HG03196 (cell line): ENCODE measurements around the gene SORCS2.

Source experiments
- ATAC-seq: cut with Tn5 transposase; IDR thresholded peaks from one replicate; pipeline ENCODE4 v1.9.1; 2021; ENCODE audit not compliant: unreplicated experiment

SORCS2 gene

DNA sequence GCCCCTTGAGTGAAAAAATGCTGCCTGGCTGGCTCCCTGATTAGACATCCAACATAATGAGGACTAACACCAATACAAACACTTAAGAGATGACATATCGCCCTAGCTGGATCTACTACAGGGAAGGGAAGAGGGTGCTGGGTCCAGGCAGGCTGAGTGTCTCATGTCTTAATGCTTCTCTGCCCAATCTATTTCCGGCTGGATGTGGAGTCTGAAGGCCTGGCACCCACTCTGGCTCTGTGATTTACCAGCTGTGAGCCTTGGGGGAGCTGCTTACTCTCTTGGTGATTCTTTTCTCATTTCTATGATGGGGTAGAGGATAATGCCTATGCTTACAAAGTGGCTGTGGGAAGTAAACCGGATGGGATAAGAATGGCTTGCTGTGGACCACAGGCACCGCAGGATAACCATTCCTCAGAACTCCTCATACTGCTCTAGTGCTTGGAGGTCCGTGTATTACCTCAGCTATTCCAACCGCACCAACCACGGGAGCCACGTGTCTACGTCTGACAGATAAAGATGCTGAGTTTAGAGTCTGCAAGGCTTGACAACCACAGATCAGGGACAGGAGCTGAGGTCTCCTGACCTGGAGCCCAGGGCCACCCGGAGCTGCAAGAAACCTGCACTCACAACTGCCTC is 585.7 kb downstream of the SORCS2 start:
- no peak for ATAC-seq

DNA sequence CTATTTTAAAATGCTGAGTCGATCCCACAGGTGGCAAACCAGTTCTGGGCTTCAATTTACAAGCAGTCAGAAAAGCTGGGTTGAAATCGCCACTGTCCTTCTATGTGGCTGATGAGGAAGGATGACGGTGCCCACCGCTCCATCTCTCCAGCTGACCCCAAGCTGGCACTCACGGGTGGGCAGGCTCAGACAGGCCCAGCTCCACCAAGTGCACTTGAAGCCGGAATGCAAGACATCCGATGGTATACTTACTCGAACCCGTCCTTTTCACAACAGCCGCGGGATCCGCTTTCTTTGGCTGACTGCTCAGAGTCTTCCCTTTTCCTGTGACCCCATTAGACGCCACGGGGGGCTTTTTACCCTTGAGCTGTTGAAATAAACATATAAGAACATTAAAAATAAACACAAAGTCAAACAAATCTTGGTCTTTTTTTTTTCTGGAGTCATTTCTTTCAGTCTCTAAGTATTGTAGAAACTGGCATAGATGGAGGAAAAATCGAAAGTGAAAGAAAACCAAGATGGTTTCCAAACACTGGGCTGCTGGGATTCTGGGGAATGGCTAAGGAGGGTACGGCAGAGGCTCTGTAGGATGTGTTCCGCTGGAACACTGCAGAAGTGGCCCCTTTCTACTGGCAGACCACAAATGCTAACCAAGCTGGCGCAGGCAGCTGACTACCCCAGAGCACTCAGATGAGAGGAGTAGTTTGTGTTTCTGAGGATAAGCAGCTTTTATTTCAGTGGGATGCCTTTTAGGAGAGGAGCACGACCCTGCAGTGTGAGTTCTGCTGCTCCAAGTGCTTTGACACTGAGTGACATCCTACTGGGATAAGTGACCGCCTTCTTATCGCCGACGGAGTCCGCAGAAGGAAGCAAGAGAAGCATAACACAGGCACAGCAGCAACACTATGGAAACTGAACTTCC is 586.4 kb downstream of the SORCS2 start:
- ATAC-seq: no peak

DNA sequence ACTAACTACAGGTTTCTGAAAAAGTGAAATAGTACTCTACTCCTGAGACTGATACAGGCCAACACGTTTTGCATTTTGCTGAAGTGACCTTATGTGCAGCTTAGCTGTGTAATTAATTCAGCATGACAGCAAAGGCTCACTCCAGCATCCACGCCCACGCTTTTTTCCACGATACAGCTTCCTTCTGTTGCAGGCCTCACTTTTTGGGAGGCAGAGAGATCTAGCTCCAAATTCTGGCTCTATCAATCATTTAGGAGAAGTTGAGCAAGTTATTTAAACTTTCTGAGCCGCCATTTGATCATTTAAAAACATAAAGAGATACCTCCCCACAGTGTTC is 587.1 kb downstream of the SORCS2 start:
- no peak for ATAC-seq

DNA sequence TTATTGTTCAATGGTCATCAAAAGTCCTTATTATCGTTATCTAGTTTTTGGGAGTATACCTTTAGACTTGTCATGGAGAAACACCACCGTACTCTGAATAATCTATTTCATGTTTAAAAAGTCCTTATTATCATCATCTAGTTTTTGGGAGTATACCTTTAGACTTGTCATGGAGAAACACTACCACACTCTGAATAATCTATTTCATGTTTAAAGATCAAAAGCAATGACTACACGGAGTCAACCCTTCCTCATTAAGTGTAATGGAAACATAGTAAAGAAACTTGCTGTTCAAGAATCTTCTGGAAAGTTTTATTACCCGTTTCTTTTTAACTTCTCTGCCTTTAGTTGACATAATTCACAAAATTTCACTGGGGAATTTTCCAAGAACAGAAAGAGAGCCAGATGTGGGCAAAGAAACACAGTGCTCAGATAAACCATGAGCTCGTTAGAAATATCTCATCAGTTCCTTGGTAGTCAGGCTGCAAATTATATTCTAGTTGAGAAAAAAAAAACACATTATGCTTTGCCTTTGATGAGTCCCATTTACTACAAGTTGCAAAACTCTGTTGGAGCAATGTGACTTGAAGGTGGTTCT is 588.5 kb downstream of the SORCS2 start:
- ATAC-seq: no peak

DNA sequence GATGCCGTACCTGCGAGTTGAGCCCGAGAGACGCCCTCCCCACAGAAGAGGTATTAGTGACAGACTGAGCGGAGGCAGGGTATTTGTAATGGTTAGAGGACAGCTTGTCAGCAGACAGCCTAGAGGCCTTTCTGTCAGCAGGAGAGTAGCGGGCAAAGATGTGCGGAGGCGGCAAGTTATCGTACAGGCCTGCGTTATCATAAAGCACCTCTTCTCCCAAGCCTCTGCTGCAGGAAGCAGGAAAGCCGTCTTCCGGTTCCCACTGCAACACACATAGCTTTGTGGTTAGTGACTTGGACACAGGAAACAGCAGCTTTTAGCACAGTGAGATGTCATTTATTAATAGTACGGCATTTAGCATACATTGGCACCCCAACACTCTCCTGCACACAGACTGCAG is 589.0 kb downstream of the SORCS2 start:
- ATAC-seq: no peak

DNA sequence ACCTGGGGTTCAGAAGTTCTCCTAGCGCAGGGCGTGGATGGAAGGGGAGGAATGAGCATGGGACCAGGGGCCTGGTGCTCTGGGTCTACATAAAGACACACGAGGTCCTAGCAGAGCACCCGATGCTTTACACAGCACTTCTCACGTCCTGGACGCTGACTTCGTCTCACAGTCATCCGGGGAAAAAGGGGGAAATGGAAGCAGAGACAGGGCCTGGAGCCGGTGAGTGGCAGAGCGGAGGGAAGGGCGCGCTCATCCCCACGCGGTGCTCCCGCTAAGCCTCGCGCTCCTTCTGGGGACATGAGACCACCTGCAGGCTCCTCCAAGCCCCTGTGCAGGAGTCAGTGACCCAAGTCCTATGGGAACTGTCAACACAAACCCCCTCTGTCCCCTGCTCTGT is 589.7 kb downstream of the SORCS2 start:
- ATAC-seq: no peak

DNA sequence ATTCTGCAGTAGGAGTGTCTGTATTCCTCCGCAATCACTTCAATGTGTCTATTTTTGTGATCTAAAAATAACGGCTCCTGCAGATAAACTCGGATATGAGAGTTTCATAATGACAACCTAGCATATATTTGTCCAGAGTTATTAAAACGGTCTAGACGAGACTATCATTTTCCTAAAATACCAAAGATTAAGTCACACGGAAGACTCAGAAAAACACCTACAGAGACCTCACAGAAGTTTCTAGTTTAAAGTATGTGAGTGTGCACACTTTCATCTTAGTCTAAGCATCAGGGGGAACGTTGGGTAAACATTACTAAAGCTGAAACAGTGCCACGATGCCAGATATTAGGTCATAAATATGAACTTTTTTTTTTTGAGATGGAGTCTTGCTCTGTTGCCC is 590.4 kb downstream of the SORCS2 start:
- no peak for ATAC-seq

DNA sequence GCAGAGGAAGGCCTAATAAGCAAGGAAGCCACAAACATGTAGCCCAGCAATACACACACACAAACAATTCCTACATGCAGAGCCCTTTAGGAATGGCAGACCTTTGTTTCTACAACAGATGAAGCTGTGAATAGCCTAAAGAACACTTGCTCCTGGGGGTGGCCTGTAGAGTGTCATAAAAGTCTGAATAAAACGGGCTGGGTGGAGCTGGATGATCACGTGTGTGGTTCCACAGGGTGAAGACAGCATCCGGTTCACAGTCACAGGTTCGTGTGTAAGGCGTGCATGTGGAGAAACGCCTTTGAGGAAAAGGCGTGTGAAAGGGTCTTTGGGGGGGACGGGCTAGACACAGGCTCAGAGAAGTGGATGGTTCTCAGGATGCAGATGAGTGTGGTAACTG is 591.2 kb downstream of the SORCS2 start:
- ATAC-seq: no peak

DNA sequence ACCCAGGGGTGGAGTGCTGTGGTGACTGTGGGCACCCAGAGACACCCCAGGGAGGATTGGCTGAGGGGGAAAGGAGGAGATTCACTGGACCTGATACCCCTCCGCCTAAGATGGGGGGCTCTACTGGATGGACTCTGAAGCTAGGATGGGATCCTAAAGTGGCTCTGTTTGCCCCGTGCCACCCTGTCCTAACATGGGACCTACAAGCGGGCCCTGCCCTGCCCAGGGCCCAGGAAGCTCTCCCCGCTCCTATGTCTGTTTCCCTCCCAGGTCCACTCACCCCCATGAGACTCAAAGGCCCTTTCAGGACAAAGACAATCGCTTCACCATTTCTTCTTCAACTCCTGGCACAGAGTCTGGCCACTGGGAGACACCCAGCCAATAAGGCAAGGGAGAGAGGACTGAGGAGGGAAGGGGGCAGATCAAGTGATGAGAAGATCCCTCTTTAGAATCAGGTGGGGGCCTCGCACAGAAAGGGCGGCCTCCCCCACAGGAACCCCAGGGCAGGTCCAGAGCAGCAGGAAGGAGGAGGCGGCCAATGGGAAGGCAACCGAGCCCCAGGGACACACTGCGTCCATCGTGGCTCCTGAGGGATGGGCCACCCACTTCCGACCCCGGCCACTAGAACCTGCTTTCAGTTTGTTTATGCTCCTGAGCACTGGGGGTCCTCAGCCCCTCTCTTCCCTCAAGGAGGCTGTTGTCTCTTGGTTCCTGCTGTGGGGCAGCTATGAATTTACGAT is 592.0 kb downstream of the SORCS2 start:
- no peak for ATAC-seq

DNA sequence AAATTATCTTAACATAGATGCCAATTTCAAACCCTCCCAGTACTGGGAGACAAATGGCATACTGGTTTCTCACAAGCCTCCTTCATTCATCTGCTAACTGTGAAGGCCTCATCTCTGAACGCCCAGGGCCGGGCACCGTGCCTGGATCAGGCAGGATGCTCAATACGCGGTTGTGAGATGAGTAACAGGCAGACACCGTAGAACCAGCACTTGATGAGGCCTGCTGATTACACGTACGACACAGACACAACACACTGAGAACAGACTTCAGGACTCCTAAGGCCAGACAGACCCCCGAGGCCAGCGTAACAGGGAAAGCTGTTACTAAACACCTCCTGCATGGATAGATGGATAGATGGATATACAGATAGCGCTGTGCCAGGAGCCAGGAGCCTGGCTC is 592.7 kb downstream of the SORCS2 start:
- ATAC-seq: no peak

DNA sequence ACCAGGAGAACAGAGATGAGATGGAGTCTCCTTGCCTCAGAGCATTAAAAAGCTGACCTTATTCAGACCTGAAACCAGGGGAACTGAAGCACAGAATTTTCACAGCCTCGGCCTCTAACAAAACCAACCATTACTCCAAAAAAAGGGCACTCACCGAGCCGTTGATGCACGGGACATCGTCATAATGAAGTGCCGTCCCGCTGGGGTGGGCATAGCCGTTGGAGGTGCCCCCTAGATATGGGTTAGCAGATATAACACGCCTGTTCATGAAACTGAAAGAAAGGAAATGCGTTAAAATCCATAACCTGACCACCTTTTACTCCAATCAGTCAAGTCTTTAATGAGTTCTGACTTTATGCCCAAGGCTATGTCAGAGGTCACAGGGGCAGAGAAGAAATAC is 593.7 kb downstream of the SORCS2 start:
- no peak for ATAC-seq

DNA sequence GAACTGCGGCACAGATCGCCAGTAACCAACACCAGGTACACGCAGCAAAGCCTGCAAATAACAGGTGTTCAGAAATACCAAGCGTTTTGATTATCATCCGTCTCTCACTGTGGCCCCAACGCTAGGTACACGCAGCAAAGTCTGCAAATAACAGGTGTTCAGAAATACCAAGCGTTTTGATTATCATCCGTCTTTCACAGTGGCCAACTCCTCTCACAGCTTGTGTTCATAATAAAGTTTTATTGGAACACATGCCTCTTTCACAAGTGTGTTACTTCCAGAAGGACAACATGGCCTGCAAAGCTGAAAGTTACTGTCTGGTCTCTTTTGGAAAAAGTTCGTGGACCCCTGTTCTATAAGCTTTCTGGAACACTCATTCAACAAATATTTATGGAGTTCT is 594.2 kb downstream of the SORCS2 start:
- no peak for ATAC-seq

DNA sequence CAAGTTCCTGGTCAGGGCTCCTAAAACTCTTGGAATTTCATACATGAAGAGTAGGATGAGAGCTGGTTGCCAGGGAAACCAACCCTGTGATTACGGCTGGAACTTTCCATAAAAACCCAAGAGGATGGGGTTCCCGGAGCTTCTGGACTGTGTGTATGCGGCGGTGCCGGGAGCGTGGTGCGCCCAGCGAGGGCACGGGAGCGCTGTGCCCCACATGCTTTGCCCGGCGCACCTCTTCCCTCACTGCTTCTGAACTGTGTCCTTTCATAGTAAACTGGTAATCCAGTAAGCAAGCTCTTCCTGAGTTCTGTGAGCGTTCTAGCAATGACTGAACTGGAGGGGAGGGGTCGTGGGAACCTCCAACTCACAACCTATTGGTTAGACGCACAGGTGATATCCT is 594.7 kb downstream of the SORCS2 start:
- ATAC-seq: no peak

DNA sequence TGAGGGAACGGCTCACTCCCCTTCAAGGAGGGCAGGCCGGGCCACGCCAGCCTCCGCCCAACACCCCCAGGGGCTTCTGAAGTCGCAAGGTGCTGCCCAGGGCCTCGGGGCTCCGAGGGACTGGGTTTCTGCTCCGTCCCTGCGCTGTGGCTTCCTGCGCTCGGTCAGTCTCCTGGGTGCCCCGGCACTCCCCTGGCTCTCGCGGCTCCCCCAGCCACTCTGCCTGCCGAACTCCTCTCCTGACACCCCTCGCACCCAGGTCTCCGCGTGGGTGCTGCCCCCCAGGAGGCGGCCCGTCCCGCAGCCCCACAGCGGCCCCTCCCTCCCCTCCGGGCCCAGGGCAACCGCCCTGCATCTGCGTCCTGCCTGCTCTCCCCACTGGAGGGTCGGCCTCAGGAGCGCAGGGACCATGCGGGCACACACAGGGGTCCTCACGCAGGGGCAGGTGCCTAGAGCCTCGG is 595.4 kb downstream of the SORCS2 start:
- ATAC-seq: no peak

DNA sequence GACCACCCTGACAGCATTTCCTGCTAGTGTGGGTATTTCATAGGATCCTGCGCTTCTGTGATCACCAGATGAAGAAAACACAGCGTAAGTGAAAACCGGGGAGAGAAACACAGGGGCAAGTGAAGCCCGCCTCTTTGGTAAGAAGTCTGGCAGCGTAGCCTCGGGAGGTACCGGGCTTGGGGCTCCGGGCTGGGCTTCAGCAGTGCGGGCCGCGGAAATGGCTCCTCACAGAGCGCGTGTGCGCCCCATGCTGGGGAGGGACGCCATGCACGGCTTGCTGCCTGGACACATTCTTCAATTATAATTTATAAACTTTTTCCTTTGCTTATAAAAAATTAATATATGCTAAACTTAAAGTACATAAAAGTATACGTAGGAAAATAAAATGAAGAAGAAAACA is 595.9 kb downstream of the SORCS2 start:
- ATAC-seq: no peak

DNA sequence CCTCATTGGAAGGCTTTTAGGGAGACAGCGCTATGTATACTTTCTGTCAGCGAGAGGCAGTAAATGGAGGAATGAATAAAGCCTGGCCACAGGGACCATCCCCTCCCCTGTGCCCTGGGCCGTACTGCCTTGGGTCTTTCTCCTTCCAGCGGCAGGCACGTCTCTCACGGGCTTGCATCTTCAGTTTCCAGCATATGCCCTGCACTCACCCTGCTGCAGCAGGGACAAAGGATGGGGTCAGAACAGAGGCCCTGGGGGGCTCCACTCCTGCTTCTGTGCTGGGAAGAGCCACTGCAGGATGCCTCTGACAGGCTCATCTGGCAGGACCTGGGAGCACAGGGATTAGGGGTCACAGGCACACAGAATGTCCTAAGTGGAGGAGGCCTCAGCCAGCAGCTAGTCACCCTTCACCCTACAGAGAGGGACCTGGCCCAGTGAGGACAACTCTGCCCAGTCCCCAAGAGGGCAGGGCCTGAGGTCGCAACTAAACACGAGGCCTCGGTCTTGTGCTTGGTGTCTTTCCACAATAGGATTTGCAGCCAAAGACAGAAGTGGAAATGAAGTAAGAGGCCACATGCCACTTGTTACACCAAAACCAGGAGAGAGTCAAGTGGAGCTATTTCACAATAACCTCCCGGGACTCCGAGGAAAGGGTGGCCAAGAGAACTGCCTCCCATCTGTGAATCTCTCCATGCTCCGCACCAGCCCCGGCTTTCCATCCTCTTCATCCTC is 596.5 kb downstream of the SORCS2 start:
- no peak for ATAC-seq

DNA sequence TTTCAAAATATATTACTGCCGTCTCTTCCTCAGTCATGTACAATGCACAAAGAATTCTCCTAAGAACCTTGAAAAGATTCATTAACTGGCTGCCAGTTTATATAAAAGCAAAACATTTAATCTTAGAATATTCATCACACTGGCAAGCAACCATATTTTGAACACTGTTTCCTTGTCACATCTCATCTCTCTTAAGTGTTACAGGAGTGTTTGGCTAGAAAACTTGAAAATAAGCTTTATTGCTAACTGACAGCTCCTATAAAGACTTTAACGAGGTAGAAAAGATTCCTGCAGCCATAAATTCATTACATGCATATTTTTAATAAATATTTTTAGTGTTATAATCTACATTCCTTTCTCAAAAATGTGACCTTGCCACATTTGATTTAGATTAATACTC is 597.7 kb downstream of the SORCS2 start:
- ATAC-seq: no peak

DNA sequence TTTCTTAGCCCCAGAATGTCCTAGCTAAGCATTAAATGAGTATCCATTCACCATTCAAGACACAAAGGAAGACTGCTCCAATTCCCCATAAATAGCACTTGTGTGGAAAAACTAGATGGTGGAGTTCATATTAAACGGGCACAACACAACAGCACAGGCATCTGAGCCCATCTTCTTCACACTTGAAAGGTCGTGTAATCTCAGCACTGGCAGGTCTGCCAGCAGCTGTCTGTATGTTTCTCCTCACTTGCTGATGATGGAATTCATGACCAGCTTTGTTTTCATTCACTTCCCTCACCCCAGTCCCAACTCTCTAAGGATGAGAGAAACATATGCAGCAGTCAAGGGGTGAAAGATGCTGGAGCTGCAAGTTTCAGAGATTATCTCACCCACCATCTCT is 598.7 kb downstream of the SORCS2 start:
- no peak for ATAC-seq
